Loucy (cell line): ENCODE measurements around the gene NR1H3.

ENCODE experiments used
- CTCF ChIP-seq: fragments of 200-600 bp; sonication (generic); conservative IDR thresholded peaks from 2 replicates; pipeline ENCODE4 v1.5.1; 2014; ENCODE audit warnings: mild to moderate bottlenecking, antibody characterized with exemption, low read length
- EZH2phosphoT487 ChIP-seq: fragments of 200-600 bp; IDR thresholded peaks from 2 replicates; pipeline ENCODE4 v1.6.1; 2018; ENCODE audit warnings: antibody characterized with exemption, mild to moderate bottlenecking, moderate library complexity, borderline replicate concordance

- TF ChIP-seq CTCF (no peak), EZH2phosphoT487 (no peak)
These were observed 3.5 kb downstream of the NR1H3 start for GRCh38 chr11:47261291-47261800.
